ENCODE data around the gene HAUS7.
A peak's percentile ranks its signal among the peaks of the same experiment; 100 is the strongest.

The HAUS7 gene

GRCh38 chrX:153517423-153517822, 47.0 kb upstream of the HAUS7 start, which contains the start of gene ATP2B3:
Gene ATP2B3 (plus strand): TSS chrX:153517642. CDS start chrX:153536248, 18,606 bp downstream.
- H3K14ac ChIP-seq (ENCODE audit: low read length in 2 of 2) = no peak within 1 kb of the TSS
- H2AK5ac ChIP-seq (ENCODE audit: low read length, severe bottlenecking) = no peak within 1 kb of the TSS
- no peak within 1 kb of the TSS for H2AFZ ChIP-seq (ENCODE audit: low read depth, low read length)
- peaks cover 43 to 75% of the 10 kb centered on the region in 2 experiments for H3K27me3 ChIP-seq (ENCODE audit: control insufficient read depth in 1 of 2, insufficient read depth in 1 of 2, low read length in 2 of 2)
- no peaks in the 10 kb centered on the region for H3K9me3 ChIP-seq (ENCODE audit: control insufficient read depth, low read length)
- no peak within 1 kb of the TSS for H3K9ac ChIP-seq (ENCODE audit: low read length)
- H3K36me3 ChIP-seq (ENCODE audit: control insufficient read depth in 1 of 2, insufficient read depth in 2 of 2, low read depth in 1 of 2, low read length in 2 of 2) = no peaks in the 10 kb centered on the region
- no peak within 1 kb of the TSS for H3K4ac ChIP-seq (ENCODE audit: low read depth in 1 of 2, low read length in 2 of 2)
- H3K4me3 ChIP-seq (ENCODE audit: insufficient read depth in 1 of 2, low read depth in 1 of 2, low read length in 2 of 2) = no peak within 1 kb of the TSS
- H3K23ac ChIP-seq (ENCODE audit: low read length in 2 of 2) = no peak within 1 kb of the TSS
- peaks cover 11% of the 10 kb centered on the region for H3K4me1 ChIP-seq (ENCODE audit: control insufficient read depth, insufficient read depth, low read depth, low read length)
- H4K91ac ChIP-seq (ENCODE audit: low read length) = no peak within 1 kb of the TSS
- DNase-seq = no peak
- H2BK15ac ChIP-seq (ENCODE audit: low read depth, poor library complexity, severe bottlenecking) = no peak within 1 kb of the TSS
- H4K8ac ChIP-seq (ENCODE audit: low read length) = no peak within 1 kb of the TSS
- no peak within 1 kb of the TSS for H3K18ac ChIP-seq (ENCODE audit: low read depth in 1 of 2, low read length in 2 of 2)
- H2BK120ac ChIP-seq (ENCODE audit: low read depth, low read length) = no peak within 1 kb of the TSS
- H2BK5ac ChIP-seq (ENCODE audit: low read depth, low read length, poor library complexity, severe bottlenecking) = no peak within 1 kb of the TSS
- H3K79me1 ChIP-seq (replicated peaks; ENCODE audit: low read length, poor library complexity, severe bottlenecking) = no peaks in the 10 kb centered on the region
- no peak within 1 kb of the TSS for H2BK12ac ChIP-seq (ENCODE audit: low read length in 2 of 2)
- peak within 1 kb of the TSS; percentile 16 for H3K4me2 ChIP-seq (ENCODE audit: low read length, poor library complexity, severe bottlenecking)
- WGBS = 0% methylated on average over 6 of the region's 50 CpGs
- no peak within 1 kb of the TSS for H3K27ac ChIP-seq (ENCODE audit: low read length, poor library complexity, severe bottlenecking)

GRCh38 chrX:153516073-153516472, 45.7 kb upstream of the HAUS7 start:
- Histone ChIP-seq H2AK5ac (ENCODE audit: low read length, severe bottlenecking) (no peak overlapping the region), H2BK12ac (ENCODE audit: low read length in 2 of 2) (no peak overlapping the region), H3K4ac (ENCODE audit: low read depth in 1 of 2, low read length in 2 of 2) (no peak overlapping the region), H3K4me1 (ENCODE audit: control insufficient read depth, insufficient read depth, low read depth, low read length) (peaks cover 17% of the 10 kb centered on the region), H3K4me2 (ENCODE audit: low read length, poor library complexity, severe bottlenecking) (no peak overlapping the region), H3K79me1 (replicated peaks; ENCODE audit: low read length, poor library complexity, severe bottlenecking) (no peaks in the 10 kb centered on the region), H3K27ac (ENCODE audit: low read length, poor library complexity, severe bottlenecking) (no peak overlapping the region), H4K8ac (ENCODE audit: low read length) (no peak overlapping the region), H3K18ac (ENCODE audit: low read depth in 1 of 2, low read length in 2 of 2) (no peak overlapping the region), H2BK5ac (ENCODE audit: low read depth, low read length, poor library complexity, severe bottlenecking) (no peak overlapping the region), H2BK120ac (ENCODE audit: low read depth, low read length) (no peak overlapping the region), H2BK15ac (ENCODE audit: low read depth, poor library complexity, severe bottlenecking) (no peak overlapping the region), H3K23ac (ENCODE audit: low read length in 2 of 2) (no peak overlapping the region), H3K36me3 (ENCODE audit: control insufficient read depth in 1 of 2, insufficient read depth in 2 of 2, low read depth in 1 of 2, low read length in 2 of 2) (no peaks in the 10 kb centered on the region), H2AFZ (ENCODE audit: low read depth, low read length) (no peak overlapping the region), H4K91ac (ENCODE audit: low read length) (no peak overlapping the region), H3K27me3 (ENCODE audit: control insufficient read depth in 1 of 2, insufficient read depth in 1 of 2, low read length in 2 of 2) (peaks cover 36 to 71% of the 10 kb centered on the region in 2 experiments), H3K4me3 (ENCODE audit: insufficient read depth in 1 of 2, low read depth in 1 of 2, low read length in 2 of 2) (no peak overlapping the region), H3K14ac (ENCODE audit: low read length in 2 of 2) (no peak overlapping the region), H3K9me3 (ENCODE audit: control insufficient read depth, low read length) (no peaks in the 10 kb centered on the region), H3K9ac (ENCODE audit: low read length) (no peak overlapping the region)
- no peak for DNase-seq
- 92% methylated on average over 7 of the region's 9 CpGs for WGBS

GRCh38 chrX:153515435-153515834, 45.1 kb upstream of the HAUS7 start:
- H3K4ac ChIP-seq (ENCODE audit: low read depth in 1 of 2, low read length in 2 of 2) = no peak overlapping the region
- H3K14ac ChIP-seq (ENCODE audit: low read length in 2 of 2) = no peak overlapping the region
- H3K23ac ChIP-seq (ENCODE audit: low read length in 2 of 2) = no peak overlapping the region
- no peak for DNase-seq
- no peaks in the 10 kb centered on the region for H3K79me1 ChIP-seq (replicated peaks; ENCODE audit: low read length, poor library complexity, severe bottlenecking)
- H3K4me3 ChIP-seq (ENCODE audit: insufficient read depth in 1 of 2, low read depth in 1 of 2, low read length in 2 of 2) = no peak overlapping the region
- WGBS = 83% methylated on average over 6 of the region's 8 CpGs
- no peaks in the 10 kb centered on the region for H3K36me3 ChIP-seq (ENCODE audit: control insufficient read depth in 1 of 2, insufficient read depth in 2 of 2, low read depth in 1 of 2, low read length in 2 of 2)
- no peak overlapping the region for H4K91ac ChIP-seq (ENCODE audit: low read length)
- no peak overlapping the region for H2AK5ac ChIP-seq (ENCODE audit: low read length, severe bottlenecking)
- H3K4me2 ChIP-seq (ENCODE audit: low read length, poor library complexity, severe bottlenecking) = no peak overlapping the region
- no peak overlapping the region for H2BK120ac ChIP-seq (ENCODE audit: low read depth, low read length)
- H3K9ac ChIP-seq (ENCODE audit: low read length) = no peak overlapping the region
- peaks cover 36 to 71% of the 10 kb centered on the region in 2 experiments for H3K27me3 ChIP-seq (ENCODE audit: control insufficient read depth in 1 of 2, insufficient read depth in 1 of 2, low read length in 2 of 2)
- peaks cover 19% of the 10 kb centered on the region for H3K4me1 ChIP-seq (ENCODE audit: control insufficient read depth, insufficient read depth, low read depth, low read length)
- no peak overlapping the region for H2BK12ac ChIP-seq (ENCODE audit: low read length in 2 of 2)
- H2AFZ ChIP-seq (ENCODE audit: low read depth, low read length) = no peak overlapping the region
- H2BK5ac ChIP-seq (ENCODE audit: low read depth, low read length, poor library complexity, severe bottlenecking) = no peak overlapping the region
- no peak overlapping the region for H3K18ac ChIP-seq (ENCODE audit: low read depth in 1 of 2, low read length in 2 of 2)
- no peak overlapping the region for H3K27ac ChIP-seq (ENCODE audit: low read length, poor library complexity, severe bottlenecking)
- no peak overlapping the region for H2BK15ac ChIP-seq (ENCODE audit: low read depth, poor library complexity, severe bottlenecking)
- no peak overlapping the region for H4K8ac ChIP-seq (ENCODE audit: low read length)
- H3K9me3 ChIP-seq (ENCODE audit: control insufficient read depth, low read length) = no peaks in the 10 kb centered on the region

GRCh38 chrX:153514259-153514658, 43.9 kb upstream of the HAUS7 start:
- Histone ChIP-seq H3K18ac (ENCODE audit: low read depth in 1 of 2, low read length in 2 of 2) (no peak overlapping the region), H3K27ac (ENCODE audit: low read length, poor library complexity, severe bottlenecking) (no peak overlapping the region), H2BK120ac (ENCODE audit: low read depth, low read length) (no peak overlapping the region), H3K23ac (ENCODE audit: low read length in 2 of 2) (no peak overlapping the region), H2AK5ac (ENCODE audit: low read length, severe bottlenecking) (no peak overlapping the region), H2BK12ac (ENCODE audit: low read length in 2 of 2) (no peak overlapping the region), H3K27me3 (ENCODE audit: control insufficient read depth in 1 of 2, insufficient read depth in 1 of 2, low read length in 2 of 2) (peaks cover 36 to 76% of the 10 kb centered on the region in 2 experiments), H4K8ac (ENCODE audit: low read length) (no peak overlapping the region), H3K4me3 (ENCODE audit: insufficient read depth in 1 of 2, low read depth in 1 of 2, low read length in 2 of 2) (no peak overlapping the region), H3K9me3 (ENCODE audit: control insufficient read depth, low read length) (no peaks in the 10 kb centered on the region), H3K4me1 (ENCODE audit: control insufficient read depth, insufficient read depth, low read depth, low read length) (peaks cover 13% of the 10 kb centered on the region), H3K79me1 (replicated peaks; ENCODE audit: low read length, poor library complexity, severe bottlenecking) (no peaks in the 10 kb centered on the region), H2AFZ (ENCODE audit: low read depth, low read length) (no peak overlapping the region), H2BK5ac (ENCODE audit: low read depth, low read length, poor library complexity, severe bottlenecking) (no peak overlapping the region), H2BK15ac (ENCODE audit: low read depth, poor library complexity, severe bottlenecking) (no peak overlapping the region), H3K36me3 (ENCODE audit: control insufficient read depth in 1 of 2, insufficient read depth in 2 of 2, low read depth in 1 of 2, low read length in 2 of 2) (no peaks in the 10 kb centered on the region), H3K4me2 (ENCODE audit: low read length, poor library complexity, severe bottlenecking) (no peak overlapping the region), H3K4ac (ENCODE audit: low read depth in 1 of 2, low read length in 2 of 2) (no peak overlapping the region), H4K91ac (ENCODE audit: low read length) (no peak overlapping the region), H3K14ac (ENCODE audit: low read length in 2 of 2) (no peak overlapping the region), H3K9ac (ENCODE audit: low read length) (no peak overlapping the region)
- 93% methylated on average over 4 of the region's 9 CpGs for WGBS
- DNase-seq = no peak

All from mesenchymal stem cell (in vitro differentiated cells and primary cell).